Posterior vena cava (tissue), 2 donors: ENCODE data around the gene HFM1. TPM values are rescaled to one million over a fixed set of nuclear protein-coding genes. Genes with fewer than 3 reads are reported as not detected.

Experiments
- DNase-seq: peaks from one replicate; pipeline ENCODE4 v3.0.0-alpha.2; 2020; ENCODE audit warnings: low spot score
- intact Hi-C, 2 donors: fragments of 100-400 bp; cut with DNase I; formaldehyde crosslinking; loops; one replicate each; pipeline versions ENCODE4 v1.14.1 to v1.14.2; 2022 to 2023
- total RNA-seq, 2 donors: library from RNA; stranded (reverse); fragmentation: NEBNext Ultra II Directional; extraction: Animal tissue kit (Norgen Biotek cat#: 25700); gene quantifications; one replicate each; pipeline ENCODE4 v1.2.1, GENCODE V29; 2021
- donor health status: DM: yes; HTN: yes; CAD: no.
- donor health status: DM: yes; HTN: yes; CAD: no.

Gene HFM1
- total RNA-seq, 2 donors from 2014 or later: 2.1 TPM

DNA sequence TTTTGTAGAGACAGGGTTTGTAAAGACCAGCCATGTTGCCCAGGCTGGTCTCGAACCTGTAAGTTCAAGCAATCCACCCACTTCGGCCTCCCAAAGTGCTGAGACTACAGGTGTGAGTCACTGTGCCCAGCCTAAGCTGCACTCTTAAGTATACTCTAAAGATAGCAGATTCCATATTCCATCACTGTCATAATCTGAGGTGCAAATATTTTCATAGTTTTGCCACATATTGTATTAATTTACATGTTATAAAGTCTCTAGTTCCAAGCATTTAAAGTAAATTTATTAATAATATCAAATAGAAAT is 121.3 kb downstream of the HFM1 start:
- intact Hi-C loops: loop anchor here in 1 of 2 donors (10.0 kb wide), 1 partner anchor 121 kb away; the partner anchor contains the start of gene HFM1
- no peak for DNase-seq

DNA sequence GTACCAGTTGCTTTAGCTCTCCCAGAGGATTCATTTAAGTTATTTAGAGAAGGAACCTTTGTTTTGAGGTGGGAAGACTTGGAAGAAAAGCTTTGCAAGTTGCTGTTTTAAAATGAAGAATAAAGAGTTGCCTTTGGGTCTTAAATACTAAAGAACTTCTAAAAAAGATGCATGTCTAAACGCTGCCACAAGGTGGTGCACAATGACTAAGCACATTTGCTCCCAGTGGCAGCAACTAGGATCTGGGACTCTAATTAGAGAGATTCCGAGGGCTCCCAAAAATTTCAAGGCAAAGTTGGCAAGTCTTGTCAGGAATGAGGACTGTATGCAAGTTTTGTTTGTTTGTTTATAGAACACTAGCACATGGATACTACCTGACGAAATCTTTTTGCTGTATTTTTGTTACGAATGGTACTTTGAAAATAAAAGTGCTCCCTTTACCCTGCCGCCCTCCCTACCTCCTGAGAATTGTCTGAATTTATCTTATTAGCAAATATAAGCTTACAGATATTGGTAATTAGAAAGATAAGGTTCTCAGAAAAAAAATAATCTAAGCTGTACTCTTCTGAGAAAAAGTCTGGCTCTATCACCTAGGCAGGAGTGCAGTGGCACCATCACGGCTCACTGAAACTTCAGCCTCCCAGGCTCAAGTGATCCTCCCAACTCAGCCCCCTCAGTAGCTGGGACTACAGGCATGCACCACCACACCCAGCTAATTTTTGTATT is 121.8 kb downstream of the HFM1 start:
- peak; percentile 79 for DNase-seq
- intact Hi-C loops: loop anchor here in 1 of 2 donors (10.0 kb wide), 1 partner anchor 122 kb away; the partner anchor contains the start of gene HFM1

DNA sequence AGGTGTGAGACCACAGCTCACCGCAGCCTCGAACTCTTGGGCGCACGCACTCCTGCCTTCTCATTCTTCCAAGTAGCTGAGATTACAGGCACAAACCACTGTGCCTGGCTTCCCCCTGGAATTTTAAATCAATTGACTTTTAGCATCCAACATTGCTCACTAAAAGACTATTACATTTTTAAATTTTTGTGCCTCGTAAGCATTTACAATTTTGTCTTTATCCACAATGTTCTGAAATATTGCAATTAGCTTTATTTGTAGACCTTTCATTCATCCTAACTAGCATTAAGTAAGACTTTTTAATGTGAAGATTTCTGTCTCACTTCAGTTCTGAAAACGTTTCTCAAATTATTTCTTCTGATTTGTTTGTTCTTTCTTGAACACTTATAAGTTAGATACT is 122.9 kb downstream of the HFM1 start:
- intact Hi-C loops: loop anchor here in 1 of 2 donors (10.0 kb wide), 1 partner anchor 123 kb away; the partner anchor contains the start of gene HFM1
- no peak for DNase-seq

DNA sequence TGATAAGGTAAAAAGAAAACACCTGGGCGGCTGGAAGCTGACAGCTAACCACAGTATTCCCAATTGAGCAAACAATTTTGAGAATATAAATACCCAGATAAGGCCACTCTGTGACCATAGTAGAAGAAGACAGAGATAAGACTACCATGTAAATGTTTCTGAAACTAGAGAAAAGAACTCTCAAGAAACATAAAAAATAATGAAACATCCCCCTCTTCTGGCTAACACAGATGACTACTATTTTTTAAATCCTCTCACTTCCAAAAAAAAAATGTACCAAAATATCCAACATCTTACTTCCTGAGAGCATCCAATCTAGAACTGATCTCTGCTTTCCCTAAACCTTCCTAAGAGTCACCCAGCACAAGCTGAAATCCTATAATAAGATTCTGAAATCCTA is 125.9 kb downstream of the HFM1 start:
- intact Hi-C loops: no loop called here

DNA sequence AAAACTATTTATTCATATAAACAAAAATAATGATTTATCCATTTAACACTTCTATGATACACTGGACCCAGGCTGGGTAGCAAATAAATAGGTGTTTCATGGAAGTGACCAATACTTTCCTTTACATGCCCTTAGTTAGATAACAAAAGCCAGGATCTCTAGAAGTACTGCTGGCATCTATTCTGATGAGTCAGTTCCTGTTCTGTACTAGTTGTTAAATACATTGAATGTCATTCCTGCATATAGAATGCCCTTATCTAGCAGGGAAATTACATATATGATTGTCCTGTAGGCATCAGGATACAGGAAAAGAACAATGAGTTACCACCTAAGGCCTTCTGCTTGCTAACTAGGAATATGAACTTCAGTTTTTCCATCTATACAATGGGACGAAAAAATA is 130.8 kb downstream of the HFM1 start:
- no peak for DNase-seq
- intact Hi-C loops: no loop called here

More for the DNA sequence above, 125.9 kb downstream of the HFM1 start:
- no peak for DNase-seq

DNA sequence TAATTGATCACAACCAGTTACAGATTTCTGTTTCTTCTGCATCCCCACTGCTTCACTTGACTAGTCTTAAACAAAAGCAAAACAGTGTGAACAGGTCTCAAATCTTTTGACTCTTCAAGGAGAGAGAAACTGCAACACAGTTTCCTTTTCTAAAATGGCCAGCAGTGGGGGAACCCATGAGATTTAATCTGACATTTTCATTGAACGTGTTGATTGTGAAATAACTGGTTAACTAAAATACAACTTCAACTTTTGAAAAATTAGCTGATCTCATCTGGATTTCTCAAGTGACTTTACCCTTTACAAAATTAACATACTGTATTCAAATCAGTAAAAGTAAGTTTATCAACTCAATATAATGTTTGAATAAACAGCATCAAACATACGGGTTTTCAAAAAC is 143.0 kb downstream of the HFM1 start:
- DNase-seq: no peak
- intact Hi-C loops: no loop called here

DNA sequence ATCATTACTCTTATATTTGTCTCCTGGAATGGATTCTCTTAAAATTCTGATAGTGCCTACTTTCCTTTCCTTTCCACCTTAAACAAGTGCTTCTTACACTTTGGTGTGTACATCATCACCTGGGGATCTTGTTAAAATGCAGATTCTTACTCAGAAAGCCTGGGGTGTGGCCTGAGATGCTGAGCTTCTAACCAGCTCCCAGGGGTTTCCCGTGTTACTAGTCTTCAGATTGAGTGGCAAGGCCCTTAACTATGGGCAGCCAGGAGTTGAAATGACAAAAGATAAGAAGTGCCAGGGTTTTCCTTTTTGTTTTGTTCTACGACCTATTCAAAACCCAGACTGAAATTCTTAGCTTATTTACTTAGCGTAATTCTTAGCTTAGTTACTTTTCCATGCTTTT is 159.2 kb downstream of the HFM1 start:
- intact Hi-C loops: no loop called here
- DNase-seq: no peak

DNA sequence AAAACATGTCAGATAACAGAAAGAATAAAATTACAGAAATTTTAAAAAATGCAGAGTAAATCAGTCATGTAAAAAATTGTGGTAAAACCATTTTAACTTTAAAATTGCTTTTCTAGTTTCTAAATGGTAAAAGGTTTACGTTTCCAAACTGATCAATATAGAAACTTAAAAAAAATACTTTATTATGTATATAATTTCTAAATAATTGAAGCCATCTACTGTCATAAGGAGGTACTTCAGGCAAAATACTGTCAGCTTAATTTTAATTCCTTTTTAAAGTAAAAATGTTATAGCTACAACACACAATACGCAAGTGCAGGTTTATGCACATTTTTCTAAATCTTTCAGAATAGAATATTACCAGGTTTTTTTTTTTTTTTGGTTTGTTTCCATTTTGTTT is 159.9 kb downstream of the HFM1 start:
- intact Hi-C loops: no loop called here
- no peak for DNase-seq

DNA sequence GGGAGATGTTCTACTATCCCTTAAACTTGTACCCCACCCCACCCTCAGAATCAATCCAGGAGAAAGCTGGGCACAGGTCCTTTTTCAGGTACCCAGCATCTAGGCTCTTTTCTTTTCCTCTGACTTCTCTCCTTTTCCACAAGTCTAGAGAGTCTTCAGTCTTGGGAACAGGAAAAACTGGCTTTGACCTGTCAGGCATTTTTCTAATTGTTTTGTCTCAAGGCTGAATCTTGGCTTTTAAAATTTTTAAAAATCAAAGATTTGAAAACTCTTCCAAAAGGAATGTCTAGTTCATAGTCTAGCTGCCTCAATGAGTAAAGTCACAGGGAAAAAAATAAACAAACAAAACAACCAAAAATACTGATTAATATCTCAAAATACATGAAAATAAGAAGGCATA is 161.5 kb downstream of the HFM1 start:
- DNase-seq: no peak
- intact Hi-C loops: no loop called here

DNA sequence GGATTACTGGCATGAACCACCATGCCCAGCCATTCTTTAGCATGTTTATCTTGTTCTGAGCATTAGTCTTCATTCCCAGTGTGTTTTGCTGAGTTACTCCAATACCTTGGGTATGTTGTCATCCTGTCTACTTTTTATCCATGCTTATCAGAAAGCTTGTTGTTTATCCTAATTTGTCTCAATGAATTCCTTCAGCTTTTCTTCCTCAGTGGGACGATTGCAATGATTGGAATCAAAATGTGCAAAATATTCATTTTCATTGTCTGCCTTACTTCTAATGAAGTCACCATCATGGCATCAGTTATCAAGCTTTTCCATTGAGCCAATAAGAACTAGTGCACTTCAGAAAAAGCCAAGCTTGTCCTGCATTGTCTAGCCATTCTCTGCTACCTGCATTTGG is 170.5 kb downstream of the HFM1 start:
- no peak for DNase-seq
- intact Hi-C loops: no loop called here

DNA sequence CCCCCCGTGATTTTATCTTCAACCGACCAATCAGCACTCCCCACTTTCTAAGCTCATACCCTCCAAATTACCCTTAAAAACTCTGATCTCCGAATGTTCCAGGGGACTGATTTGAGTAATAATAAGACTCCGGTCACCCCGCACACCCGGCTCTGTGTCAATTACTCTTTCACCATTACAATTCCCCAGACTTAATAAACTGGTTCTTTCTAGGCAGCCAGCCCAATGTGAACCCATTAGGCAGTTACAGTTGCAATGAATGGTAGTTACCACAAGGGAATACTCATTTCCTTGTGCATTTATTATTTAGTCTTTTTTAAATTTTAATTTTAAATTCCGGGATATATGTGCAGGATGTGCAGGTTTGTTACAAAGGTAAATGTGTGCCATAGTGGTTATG is 177.9 kb downstream of the HFM1 start:
- intact Hi-C loops: no loop called here
- no peak for DNase-seq

DNA sequence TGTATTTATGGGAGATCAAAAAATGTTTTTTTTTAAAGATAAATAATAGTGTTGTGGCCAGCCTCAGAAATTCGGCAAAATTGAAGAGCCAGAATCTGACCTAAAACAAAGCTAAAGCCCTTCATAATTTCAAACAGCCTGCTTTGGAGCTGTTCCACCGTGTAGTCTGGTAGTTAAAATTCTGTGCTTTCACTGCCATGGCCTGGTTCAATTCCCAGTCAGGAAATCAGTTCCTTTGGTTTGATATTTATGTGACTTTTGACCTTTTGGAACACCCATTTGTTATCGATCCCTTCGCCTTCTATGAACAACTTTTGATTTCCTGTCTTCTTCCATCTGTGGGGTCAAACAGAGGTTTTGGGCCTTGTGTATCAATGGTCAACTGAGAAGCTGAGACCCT is 179.8 kb downstream of the HFM1 start:
- intact Hi-C loops: no loop called here
- no peak for DNase-seq

DNA sequence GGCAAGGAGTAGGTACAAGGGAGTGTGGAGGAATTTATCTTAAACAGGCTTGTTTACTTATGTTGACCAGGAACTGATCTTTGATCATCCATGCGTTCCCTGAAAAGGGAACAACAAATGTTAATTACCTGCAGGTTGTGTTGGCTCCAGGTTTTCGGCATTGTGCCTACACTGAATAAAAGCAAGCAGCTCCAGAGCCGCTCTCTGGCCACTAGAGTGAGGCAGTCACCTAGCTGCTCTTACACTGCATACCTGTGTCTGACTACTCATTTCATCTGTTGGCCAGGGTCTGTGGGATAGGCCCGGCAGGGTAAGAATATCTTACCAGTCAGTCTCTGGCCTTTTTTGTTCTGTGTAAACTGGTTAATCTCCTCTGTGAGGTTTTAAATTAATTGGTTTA is 183.6 kb downstream of the HFM1 start:
- DNase-seq: no peak
- intact Hi-C loops: no loop called here

DNA sequence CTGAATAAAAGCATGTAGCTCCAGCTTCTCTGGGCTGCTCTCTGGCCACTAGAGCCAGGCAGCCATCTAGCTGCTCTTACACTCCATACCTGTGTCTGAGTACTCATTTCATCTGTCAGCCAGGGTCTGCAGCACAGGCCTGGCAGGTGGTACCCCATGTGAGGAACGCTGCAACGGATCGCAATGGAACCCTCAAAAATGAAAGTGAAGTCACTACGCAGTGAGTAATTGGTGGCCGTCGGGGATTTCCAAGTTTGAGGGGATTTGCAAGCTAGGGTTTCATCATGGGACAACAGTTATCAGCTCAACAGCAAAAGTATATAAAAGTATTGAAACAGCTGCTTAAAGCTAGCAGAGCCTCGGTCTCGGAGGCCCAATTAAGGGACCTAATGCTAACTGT is 186.7 kb downstream of the HFM1 start:
- intact Hi-C loops: no loop called here
- DNase-seq: no peak

Other genes starting within 250 kb of the HFM1 start
- 1 to 10 TPM; 1.8 to 2.0 TPM for gene CDC7, start 96.0 kb upstream of the HFM1 start, total RNA-seq